Lower leg skin (tissue), 4 donors: ENCODE data around the gene BNIP5. TPM values are rescaled to one million over a fixed set of nuclear protein-coding genes. Genes with fewer than 3 reads are reported as not detected.

Experiments used
- DNase-seq, 2 donors: peaks; one replicate each; pipeline ENCODE4 v3.0.0-alpha.2; 2019; ENCODE audit warnings: low spot score in 2 of 2
- H3K4me3 ChIP-seq: fragments of 200-600 bp; sonication (generic); 2 replicates; pipeline ENCODE4 v1.5.1; 2017; ENCODE audit warnings: mild to moderate bottlenecking, low read depth; ENCODE audit not compliant: poor library complexity, severe bottlenecking
- CTCF ChIP-seq, 3 donors: fragments of 450-650 bp; IDR thresholded peaks; one replicate each; pipeline ENCODE4 v1.5.1; 2016; ENCODE audit warnings: antibody characterized with exemption in 3 of 3, mild to moderate bottlenecking in 3 of 3, moderate library complexity in 2 of 3
- POLR2A ChIP-seq, 2 donors: fragments of 450-650 bp; IDR thresholded peaks; one replicate each; pipeline ENCODE4 v1.6.1; 2016 to 2017; ENCODE audit warnings: antibody characterized with exemption in 2 of 2, mild to moderate bottlenecking in 1 of 2, moderate library complexity in 1 of 2
- WGBS, 2 donors: methylation state at CpG; one replicate each; pipeline ENCODE4 v1.1.5; 2018; 5-methylcytosine and 5-hydroxymethylcytosine counted together
- intact Hi-C: fragments of 100-400 bp; cut with DNase I; formaldehyde crosslinking; loops from one replicate; pipeline ENCODE4 v1.15.0; 2023; ENCODE audit warnings: low total_unique reads
- total RNA-seq, 4 donors: library from RNA; depleted of rRNA; stranded (reverse); fragments of >200 nt; gene quantifications; one replicate each; pipeline ENCODE4 v1.1.0, GENCODE V29; 2016

Gene BNIP5
- not detected for total RNA-seq

GRCh38 chr6:36336779-36337241 is at the start of gene BNIP5:
BNIP5 (minus strand) TSS chr6:36336888; CDS start chr6:36330690, 6,198 bp downstream.
- 74 to 83% methylated on average over 3 of the region's 3 CpGs for WGBS, 2 donors
- no peak for DNase-seq
- TF ChIP-seq POLR2A (IDR thresholded peaks at IDR 0.05) (no peak), CTCF (IDR thresholded peaks at IDR 0.05) (no peak)
- intact Hi-C loops, result no loop called here
- H3K4me3 ChIP-seq, result no peak within 1 kb of the TSS

GRCh38 chr6:36384095-36384494 is 47.4 kb upstream of the BNIP5 start:
- TF ChIP-seq CTCF (IDR thresholded peaks at IDR 0.05) (no peak), POLR2A (IDR thresholded peaks at IDR 0.05) (no peak)
- intact Hi-C loops, result no loop called here
- WGBS, 2 donors, result 88 to 92% methylated on average over 2 of the region's 2 CpGs
- no peak overlapping the region for H3K4me3 ChIP-seq
- no peak for DNase-seq

GRCh38 chr6:36383606-36384005 is 46.9 kb upstream of the BNIP5 start:
- intact Hi-C loops, result no loop called here
- WGBS, 2 donors, result 56 to 63% methylated on average over 2 of the region's 2 CpGs
- DNase-seq, result no peak
- TF ChIP-seq POLR2A (IDR thresholded peaks at IDR 0.05) (no peak), CTCF (IDR thresholded peaks at IDR 0.05) (no peak)
- H3K4me3 ChIP-seq, result no peak overlapping the region

- H3K4me3 ChIP-seq, result no peak overlapping the region
- TF ChIP-seq POLR2A (IDR thresholded peaks at IDR 0.05), result no peak
- TF ChIP-seq CTCF (IDR thresholded peaks at IDR 0.05), result no peak
- DNase-seq, result no peak
- 61 to 74% methylated on average over 4 of the region's 4 CpGs for WGBS, 2 donors
- intact Hi-C loops, result no loop called here
Measured at GRCh38 chr6:36382976-36383375, 46.3 kb upstream of the BNIP5 start.

GRCh38 chr6:36381502-36382389 is 45.1 kb upstream of the BNIP5 start:
- intact Hi-C loops, result no loop called here
- no peak for TF ChIP-seq CTCF (IDR thresholded peaks at IDR 0.05)
- TF ChIP-seq POLR2A (IDR thresholded peaks at IDR 0.05), result no peak
- H3K4me3 ChIP-seq, result no peak overlapping the region
- no peak for DNase-seq
- WGBS, 2 donors, result 70 to 71% methylated on average over 9 of the region's 9 CpGs
